Astrocyte (in vitro differentiated cells and primary cell): ENCODE results near the gene GPR37L1.

ENCODE experiments used
- EZH2 ChIP-seq: IDR thresholded peaks from 2 replicates; pipeline ENCODE4 v1.6.1; 2012; ENCODE audit warnings: mild to moderate bottlenecking, low read length, inconsistent platforms; ENCODE audit not compliant: insufficient read depth
- TF ChIP-seq, protein P1 (sequence below): IDR thresholded peaks from 2 replicates; pipeline ENCODE4 v1.5.1; 2011; ENCODE audit warnings: low read depth, mild to moderate bottlenecking, inconsistent platforms, low read length, moderate library complexity; ENCODE audit not compliant: insufficient read depth

DNA sequence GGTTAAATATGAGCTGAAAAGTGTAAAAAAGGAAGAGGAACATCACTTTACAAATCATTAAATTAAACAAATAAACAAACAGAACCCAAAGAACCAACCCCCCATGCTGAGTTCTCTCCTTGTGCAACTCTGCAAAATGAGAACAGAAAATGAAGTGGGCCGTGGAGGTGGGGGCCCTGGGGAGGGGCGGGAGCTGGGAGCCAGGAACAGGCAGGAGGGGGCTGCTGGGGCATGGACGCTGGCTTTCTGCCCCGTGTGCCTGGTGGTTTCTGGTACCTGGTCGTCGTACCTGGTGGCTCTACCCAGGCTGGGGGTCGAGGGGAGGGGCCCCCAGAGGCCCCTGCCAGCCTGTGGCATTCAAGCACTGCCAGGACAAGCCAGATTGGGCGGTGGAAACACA, 10.8 kb downstream of the GPR37L1 start:
- TF ChIP-seq, protein P1, sequence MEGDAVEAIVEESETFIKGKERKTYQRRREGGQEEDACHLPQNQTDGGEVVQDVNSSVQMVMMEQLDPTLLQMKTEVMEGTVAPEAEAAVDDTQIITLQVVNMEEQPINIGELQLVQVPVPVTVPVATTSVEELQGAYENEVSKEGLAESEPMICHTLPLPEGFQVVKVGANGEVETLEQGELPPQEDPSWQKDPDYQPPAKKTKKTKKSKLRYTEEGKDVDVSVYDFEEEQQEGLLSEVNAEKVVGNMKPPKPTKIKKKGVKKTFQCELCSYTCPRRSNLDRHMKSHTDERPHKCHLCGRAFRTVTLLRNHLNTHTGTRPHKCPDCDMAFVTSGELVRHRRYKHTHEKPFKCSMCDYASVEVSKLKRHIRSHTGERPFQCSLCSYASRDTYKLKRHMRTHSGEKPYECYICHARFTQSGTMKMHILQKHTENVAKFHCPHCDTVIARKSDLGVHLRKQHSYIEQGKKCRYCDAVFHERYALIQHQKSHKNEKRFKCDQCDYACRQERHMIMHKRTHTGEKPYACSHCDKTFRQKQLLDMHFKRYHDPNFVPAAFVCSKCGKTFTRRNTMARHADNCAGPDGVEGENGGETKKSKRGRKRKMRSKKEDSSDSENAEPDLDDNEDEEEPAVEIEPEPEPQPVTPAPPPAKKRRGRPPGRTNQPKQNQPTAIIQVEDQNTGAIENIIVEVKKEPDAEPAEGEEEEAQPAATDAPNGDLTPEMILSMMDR = no peak
- TF ChIP-seq EZH2 = no peak
